HG02870 (cell line): ENCODE measurements around the gene ARL13B.

Source experiments
- ATAC-seq: cut with Tn5 transposase; IDR thresholded peaks from one replicate; pipeline ENCODE4 v1.9.1; 2021; ENCODE audit warnings: mild to moderate bottlenecking, moderate library complexity; ENCODE audit not compliant: unreplicated experiment

The ARL13B gene

DNA sequence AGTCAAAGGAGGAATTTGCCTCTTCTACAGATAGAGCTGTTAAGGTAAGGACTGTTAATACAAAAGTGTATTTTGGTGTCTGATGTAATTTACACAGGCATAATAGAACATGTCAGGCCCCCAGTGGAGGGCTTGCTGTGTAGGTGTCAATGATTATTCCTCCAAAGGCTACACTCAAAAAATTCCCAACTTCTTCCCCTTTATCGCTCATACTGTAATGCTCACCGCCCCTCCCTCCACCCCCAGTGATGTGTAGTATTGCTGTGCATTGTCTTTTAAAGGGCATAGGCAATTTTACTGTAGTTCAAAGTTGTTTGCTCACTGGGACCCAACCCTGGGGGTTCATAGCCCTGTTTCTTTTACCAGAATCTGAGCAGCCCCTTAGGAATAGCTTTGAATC, 115.2 kb downstream of the ARL13B start:
- ATAC-seq: no peak

DNA sequence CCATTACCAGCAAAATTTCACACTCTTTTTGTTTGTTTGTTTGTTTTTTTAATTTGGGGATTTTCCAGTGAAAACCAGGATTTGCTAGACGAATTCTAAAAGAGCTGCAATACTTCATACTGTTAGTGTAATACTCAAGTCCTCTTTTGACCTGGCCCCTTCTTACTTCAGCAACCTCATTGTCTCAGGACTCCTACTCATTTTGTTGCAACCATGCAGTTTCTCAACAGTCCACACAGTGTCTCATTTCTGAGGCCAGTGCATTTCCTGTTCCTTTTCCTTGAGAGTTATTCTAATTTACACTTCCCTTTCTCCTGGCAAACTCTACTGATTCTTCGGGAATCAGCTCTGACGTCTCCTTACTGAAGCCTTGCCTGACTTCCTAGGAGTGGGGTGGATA, 118.5 kb downstream of the ARL13B start:
- ATAC-seq: no peak

DNA sequence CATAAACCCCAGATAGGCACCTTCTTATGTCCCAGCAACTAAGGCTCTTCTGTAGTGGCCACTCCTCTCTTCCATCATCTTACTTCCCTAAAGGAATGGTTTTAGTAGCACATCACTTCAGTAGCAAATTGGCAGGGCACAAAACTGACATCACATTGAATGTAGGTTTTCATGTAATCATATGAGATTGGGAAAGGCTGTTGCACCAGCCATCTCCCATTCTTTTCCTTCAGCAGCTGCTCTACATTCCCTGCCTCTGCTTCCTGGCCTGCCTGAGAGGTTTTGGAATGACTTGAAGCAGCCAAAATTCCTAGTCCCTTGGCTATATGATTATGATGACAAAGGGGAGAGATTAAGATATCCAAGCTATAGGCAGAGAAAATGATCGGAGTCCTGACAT, 119.4 kb downstream of the ARL13B start:
- no peak for ATAC-seq

DNA sequence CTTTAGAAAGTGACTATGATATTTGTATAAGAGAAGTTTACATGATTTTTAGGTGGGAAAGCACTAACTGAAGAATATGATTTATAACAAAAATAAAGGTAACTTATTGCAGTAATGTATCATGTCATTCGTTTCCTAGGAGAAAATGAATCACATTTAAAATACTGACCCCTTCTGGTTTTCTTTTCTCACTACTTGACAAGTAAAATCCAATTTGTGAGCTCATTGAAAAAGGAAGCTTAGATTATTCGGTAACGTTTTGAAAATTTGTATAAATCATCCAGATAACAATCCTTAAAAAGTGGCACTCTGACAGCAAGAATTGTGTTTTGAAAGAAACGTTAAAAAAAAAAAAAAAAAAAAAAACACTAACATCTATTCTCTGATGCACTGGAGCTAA, 121.9 kb downstream of the ARL13B start:
- peak; percentile 40 for ATAC-seq
